ENCODE measurements around the gene OSBP. TPM values are rescaled to one million over a fixed set of nuclear protein-coding genes. Genes with fewer than 3 reads are reported as not detected.

OSBP gene, protein sequence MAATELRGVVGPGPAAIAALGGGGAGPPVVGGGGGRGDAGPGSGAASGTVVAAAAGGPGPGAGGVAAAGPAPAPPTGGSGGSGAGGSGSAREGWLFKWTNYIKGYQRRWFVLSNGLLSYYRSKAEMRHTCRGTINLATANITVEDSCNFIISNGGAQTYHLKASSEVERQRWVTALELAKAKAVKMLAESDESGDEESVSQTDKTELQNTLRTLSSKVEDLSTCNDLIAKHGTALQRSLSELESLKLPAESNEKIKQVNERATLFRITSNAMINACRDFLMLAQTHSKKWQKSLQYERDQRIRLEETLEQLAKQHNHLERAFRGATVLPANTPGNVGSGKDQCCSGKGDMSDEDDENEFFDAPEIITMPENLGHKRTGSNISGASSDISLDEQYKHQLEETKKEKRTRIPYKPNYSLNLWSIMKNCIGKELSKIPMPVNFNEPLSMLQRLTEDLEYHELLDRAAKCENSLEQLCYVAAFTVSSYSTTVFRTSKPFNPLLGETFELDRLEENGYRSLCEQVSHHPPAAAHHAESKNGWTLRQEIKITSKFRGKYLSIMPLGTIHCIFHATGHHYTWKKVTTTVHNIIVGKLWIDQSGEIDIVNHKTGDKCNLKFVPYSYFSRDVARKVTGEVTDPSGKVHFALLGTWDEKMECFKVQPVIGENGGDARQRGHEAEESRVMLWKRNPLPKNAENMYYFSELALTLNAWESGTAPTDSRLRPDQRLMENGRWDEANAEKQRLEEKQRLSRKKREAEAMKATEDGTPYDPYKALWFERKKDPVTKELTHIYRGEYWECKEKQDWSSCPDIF
- 36.3 and 59.4 TPM in 2 replicates for total RNA-seq (2014; rRNA removed)
- Bru-seq, nascent RNA: percentile 94 among the genes with signal in this experiment
- percentile 93 among the genes with signal in this experiment for BruChase-seq, experiment 1, labeled RNA remaining after a 6-hour chase
- percentile 92 among the genes with signal in this experiment for BruChase-seq, experiment 2, labeled RNA remaining after a 2-hour chase
- long read RNA-seq, full-length matches to known transcripts: 277 of 390 reads
- long read RNA-seq, partial matches to known transcripts: 71 of 390 reads
- long read RNA-seq, other reads (novel, unspliced or antisense): 42 of 390 reads

DNA sequence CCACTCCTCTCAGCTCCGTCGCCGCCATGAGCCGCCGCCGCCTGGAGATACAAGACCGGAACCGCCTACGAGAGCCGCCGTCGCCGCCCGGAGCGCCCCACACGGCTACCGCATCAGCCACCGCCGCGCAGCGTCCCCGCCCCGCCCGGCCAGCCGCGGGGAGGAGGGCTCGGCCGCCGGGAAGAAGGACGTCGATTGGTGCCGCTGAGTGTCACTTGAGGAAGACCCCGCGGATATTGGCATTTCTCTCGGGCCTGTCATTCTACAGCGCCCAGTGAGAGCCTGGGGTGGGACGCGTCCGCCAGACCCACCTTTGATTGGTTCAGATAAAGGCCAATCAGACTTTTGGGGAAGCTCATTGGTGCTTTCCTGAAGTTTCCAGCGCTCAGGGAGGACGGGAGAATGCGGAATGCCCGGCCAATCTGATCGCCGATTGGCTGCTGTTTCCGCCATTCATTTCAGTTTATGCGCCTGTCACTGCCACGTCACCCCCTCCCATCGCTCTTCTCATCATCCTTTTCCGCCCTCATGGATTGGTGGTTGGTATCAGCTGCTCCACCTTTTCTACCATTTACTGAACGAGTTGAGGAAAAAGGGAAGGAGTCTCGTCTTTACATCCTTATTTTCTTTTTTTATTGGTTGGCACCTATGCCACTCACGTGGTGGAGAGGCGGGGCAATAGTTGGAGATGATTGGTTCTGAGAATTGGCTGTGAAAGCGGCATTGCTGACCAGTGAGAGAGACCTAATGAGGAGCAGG is at the start of gene OSBP:
TSS of gene OSBP (minus strand) at position 138 of the 759 bp plus-strand sequence. CDS start at position 28, 110 bp downstream.
- Histone ChIP-seq H3K27me3 (ENCODE audit: low read length) (no peaks in the 10 kb centered on the region), H3K9ac (ENCODE audit: low read length) (peak within 1 kb of the TSS; percentile 78), H3F3A (ENCODE audit: low read length, unreplicated experiment) (no peaks in the 10 kb centered on the region), H2AFZ (ENCODE audit: low read length) (peak within 1 kb of the TSS; percentile 82), H3K9me3 (ENCODE audit: low read length) (no peaks in the 10 kb centered on the region), H3K9me2 (replicated peaks; ENCODE audit: low read length) (no peaks in the 10 kb centered on the region), H3K4me1 (ENCODE audit: insufficient read depth, low read length) (peaks cover 39% of the 10 kb centered on the region), H4K20me1 (ENCODE audit: low read length) (peaks cover 33% of the 10 kb centered on the region), H3K27ac (ENCODE audit: low read length) (peak within 1 kb of the TSS; percentile 35), H3K4me3 (ENCODE audit: low read length) (peak within 1 kb of the TSS; percentile 95), H3K79me2 (ENCODE audit: low read length) (peaks cover 44% of the 10 kb centered on the region), H3K36me3 (ENCODE audit: low read depth, low read length) (peaks cover 5% of the 10 kb centered on the region; the same call in 1 of the 2 replicates), H3K4me2 (ENCODE audit: low read length) (peak within 1 kb of the TSS; percentile 100)
- intact Hi-C loops (cut with micrococcal nuclease): loop anchor here (1.0 to 2.0 kb wide), 3 partner anchors 53 to 66 kb away; partner anchors contain the start of gene PATL1
- DNase-seq (peak; percentile 100), ATAC-seq (peak; percentile 86)
- CTCF ChIA-PET: interaction anchor here (1.5 kb wide), 1 partner anchor 53 kb away, joined by 8 read pairs; the partner anchor contains the start of gene PATL1
- BruUV-seq (replicated peaks): no TSS peak
- TF ChIP-seq, protein P1, sequence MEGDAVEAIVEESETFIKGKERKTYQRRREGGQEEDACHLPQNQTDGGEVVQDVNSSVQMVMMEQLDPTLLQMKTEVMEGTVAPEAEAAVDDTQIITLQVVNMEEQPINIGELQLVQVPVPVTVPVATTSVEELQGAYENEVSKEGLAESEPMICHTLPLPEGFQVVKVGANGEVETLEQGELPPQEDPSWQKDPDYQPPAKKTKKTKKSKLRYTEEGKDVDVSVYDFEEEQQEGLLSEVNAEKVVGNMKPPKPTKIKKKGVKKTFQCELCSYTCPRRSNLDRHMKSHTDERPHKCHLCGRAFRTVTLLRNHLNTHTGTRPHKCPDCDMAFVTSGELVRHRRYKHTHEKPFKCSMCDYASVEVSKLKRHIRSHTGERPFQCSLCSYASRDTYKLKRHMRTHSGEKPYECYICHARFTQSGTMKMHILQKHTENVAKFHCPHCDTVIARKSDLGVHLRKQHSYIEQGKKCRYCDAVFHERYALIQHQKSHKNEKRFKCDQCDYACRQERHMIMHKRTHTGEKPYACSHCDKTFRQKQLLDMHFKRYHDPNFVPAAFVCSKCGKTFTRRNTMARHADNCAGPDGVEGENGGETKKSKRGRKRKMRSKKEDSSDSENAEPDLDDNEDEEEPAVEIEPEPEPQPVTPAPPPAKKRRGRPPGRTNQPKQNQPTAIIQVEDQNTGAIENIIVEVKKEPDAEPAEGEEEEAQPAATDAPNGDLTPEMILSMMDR (conservative IDR thresholded peaks at IDR 0.05; ENCODE audit: low read depth, low read length): no peak
- TF ChIP-seq EZH2 (IDR thresholded peaks at IDR 0.05; ENCODE audit: low read length, unreplicated experiment) (no peak), EZH2phosphoT487 (IDR thresholded peaks at IDR 0.05; ENCODE audit: borderline replicate concordance, low read length) (no peak)
- POLR2A ChIA-PET (ENCODE audit: unreplicated experiment): interaction anchor here (0.5 to 0.8 kb wide), 2 partner anchors 53 to 79 kb away, joined by 3 to 15 read pairs; partner anchors contain the start of gene PATL1

DNA sequence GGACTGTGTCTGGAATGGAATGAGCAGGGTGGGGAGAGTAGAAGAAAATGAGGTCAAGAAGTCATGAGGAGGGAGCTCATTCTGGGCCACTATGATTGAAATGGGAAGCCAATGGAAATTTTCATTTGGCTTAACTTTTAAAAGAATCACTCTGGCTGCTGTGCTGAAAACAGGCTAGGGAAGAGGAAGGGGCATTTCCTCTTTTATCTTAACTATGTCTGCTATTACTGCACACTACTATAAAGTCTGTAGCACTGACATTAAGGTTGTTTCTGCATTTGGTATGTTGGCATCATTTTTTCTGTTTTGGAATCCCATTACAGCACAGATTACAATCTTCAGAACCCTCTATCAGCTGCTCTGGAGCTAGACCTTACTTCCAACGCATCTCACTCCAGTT is 45.0 kb upstream of the OSBP start:
- H3K4me2 ChIP-seq (ENCODE audit: low read length): no peak overlapping the region
- ChIA-PET POLR2A (ENCODE audit: unreplicated experiment) (no interaction called here), CTCF (no interaction called here)
- no peaks in the 10 kb centered on the region for H3K9me3 ChIP-seq (ENCODE audit: low read length)
- H2AFZ ChIP-seq (ENCODE audit: low read length): no peak overlapping the region
- H3K27me3 ChIP-seq (ENCODE audit: low read length): no peaks in the 10 kb centered on the region
- intact Hi-C loops (cut with micrococcal nuclease): loop anchor here (10.0 kb wide), 1 partner anchor 144 kb away; no protein-coding TSS in a partner anchor
- H4K20me1 ChIP-seq (ENCODE audit: low read length): no peaks in the 10 kb centered on the region
- no peaks in the 10 kb centered on the region for H3K9me2 ChIP-seq (replicated peaks; ENCODE audit: low read length)
- H3K4me1 ChIP-seq (ENCODE audit: insufficient read depth, low read length): no peaks in the 10 kb centered on the region
- H3K36me3 ChIP-seq (ENCODE audit: low read depth, low read length): peaks cover 78% of the 10 kb centered on the region
- no peak overlapping the region for H3K9ac ChIP-seq (ENCODE audit: low read length)
- no peak for ATAC-seq
- BruUV-seq (replicated peaks): no TSS peak
- H3K27ac ChIP-seq (ENCODE audit: low read length): no peak overlapping the region
- TF ChIP-seq EZH2 (IDR thresholded peaks at IDR 0.05; ENCODE audit: low read length, unreplicated experiment) (no peak), EZH2phosphoT487 (IDR thresholded peaks at IDR 0.05; ENCODE audit: borderline replicate concordance, low read length) (no peak)
- TF ChIP-seq, protein P1 (conservative IDR thresholded peaks at IDR 0.05; ENCODE audit: low read depth, low read length): no peak
- DNase-seq: no peak
- peaks cover 18% of the 10 kb centered on the region; the same call in 1 of the 2 replicates for H3K79me2 ChIP-seq (ENCODE audit: low read length)
- no peak overlapping the region for H3K4me3 ChIP-seq (ENCODE audit: low read length)
- H3F3A ChIP-seq (ENCODE audit: low read length, unreplicated experiment): no peaks in the 10 kb centered on the region
